ENCODE measurements around the gene CD1D.

GRCh38 chr1:158204458-158204827 is 23.7 kb downstream of the CD1D start:
- TF ChIP-seq, protein P1, sequence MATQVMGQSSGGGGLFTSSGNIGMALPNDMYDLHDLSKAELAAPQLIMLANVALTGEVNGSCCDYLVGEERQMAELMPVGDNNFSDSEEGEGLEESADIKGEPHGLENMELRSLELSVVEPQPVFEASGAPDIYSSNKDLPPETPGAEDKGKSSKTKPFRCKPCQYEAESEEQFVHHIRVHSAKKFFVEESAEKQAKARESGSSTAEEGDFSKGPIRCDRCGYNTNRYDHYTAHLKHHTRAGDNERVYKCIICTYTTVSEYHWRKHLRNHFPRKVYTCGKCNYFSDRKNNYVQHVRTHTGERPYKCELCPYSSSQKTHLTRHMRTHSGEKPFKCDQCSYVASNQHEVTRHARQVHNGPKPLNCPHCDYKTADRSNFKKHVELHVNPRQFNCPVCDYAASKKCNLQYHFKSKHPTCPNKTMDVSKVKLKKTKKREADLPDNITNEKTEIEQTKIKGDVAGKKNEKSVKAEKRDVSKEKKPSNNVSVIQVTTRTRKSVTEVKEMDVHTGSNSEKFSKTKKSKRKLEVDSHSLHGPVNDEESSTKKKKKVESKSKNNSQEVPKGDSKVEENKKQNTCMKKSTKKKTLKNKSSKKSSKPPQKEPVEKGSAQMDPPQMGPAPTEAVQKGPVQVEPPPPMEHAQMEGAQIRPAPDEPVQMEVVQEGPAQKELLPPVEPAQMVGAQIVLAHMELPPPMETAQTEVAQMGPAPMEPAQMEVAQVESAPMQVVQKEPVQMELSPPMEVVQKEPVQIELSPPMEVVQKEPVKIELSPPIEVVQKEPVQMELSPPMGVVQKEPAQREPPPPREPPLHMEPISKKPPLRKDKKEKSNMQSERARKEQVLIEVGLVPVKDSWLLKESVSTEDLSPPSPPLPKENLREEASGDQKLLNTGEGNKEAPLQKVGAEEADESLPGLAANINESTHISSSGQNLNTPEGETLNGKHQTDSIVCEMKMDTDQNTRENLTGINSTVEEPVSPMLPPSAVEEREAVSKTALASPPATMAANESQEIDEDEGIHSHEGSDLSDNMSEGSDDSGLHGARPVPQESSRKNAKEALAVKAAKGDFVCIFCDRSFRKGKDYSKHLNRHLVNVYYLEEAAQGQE (IDR thresholded peaks at IDR 0.05; ENCODE audit: low read depth), result no peak
- TF ChIP-seq CREB1 (IDR thresholded peaks at IDR 0.05; ENCODE audit: low read depth), result no peak
- no peak for TF ChIP-seq FOXM1 (IDR thresholded peaks at IDR 0.05; ENCODE audit: borderline replicate concordance, low read depth)
- TF ChIP-seq EGR1 (IDR thresholded peaks at IDR 0.05), result no peak
- TF ChIP-seq RAD21 (IDR thresholded peaks at IDR 0.05; ENCODE audit: low read depth), result no peak
- TF ChIP-seq MAX (IDR thresholded peaks at IDR 0.05), result no peak
- TF ChIP-seq ZBTB7A (IDR thresholded peaks at IDR 0.05; ENCODE audit: low read depth), result no peak
- TF ChIP-seq YY1 (IDR thresholded peaks at IDR 0.05; ENCODE audit: low read depth), result no peak
- no peak for TF ChIP-seq EP300 (IDR thresholded peaks at IDR 0.05; ENCODE audit: borderline replicate concordance)
- TF ChIP-seq TCF12 (IDR thresholded peaks at IDR 0.05; ENCODE audit: low read depth), result no peak
- TF ChIP-seq NFIC (IDR thresholded peaks at IDR 0.05), result no peak
- no peak for TF ChIP-seq CEBPB (IDR thresholded peaks at IDR 0.05)
- no peak for TF ChIP-seq TAF1 (IDR thresholded peaks at IDR 0.05; ENCODE audit: low read depth)

Measured in Ishikawa (cell line).